Mammary epithelial cell (primary cell): ENCODE measurements around the gene GAB2.

Experiments used
- CTCF ChIP-seq, 2 donors: IDR thresholded peaks in 1 of 2; conservative IDR thresholded peaks in 1 of 2; 2 replicates each; pipeline ENCODE4 v1.5.1; 2011 to 2012; ENCODE audit warnings: inconsistent platforms in 2 of 2, low read length in 2 of 2, mild to moderate bottlenecking in 2 of 2, control low read depth in 1 of 2, low read depth in 1 of 2; ENCODE audit not compliant: insufficient read depth in 1 of 2; ENCODE audit errors: extremely low read depth in 1 of 2
- EZH2 ChIP-seq: IDR thresholded peaks from 2 replicates; pipeline ENCODE4 v1.6.1; 2012; ENCODE audit warnings: low read length, inconsistent platforms, borderline replicate concordance

DNA sequence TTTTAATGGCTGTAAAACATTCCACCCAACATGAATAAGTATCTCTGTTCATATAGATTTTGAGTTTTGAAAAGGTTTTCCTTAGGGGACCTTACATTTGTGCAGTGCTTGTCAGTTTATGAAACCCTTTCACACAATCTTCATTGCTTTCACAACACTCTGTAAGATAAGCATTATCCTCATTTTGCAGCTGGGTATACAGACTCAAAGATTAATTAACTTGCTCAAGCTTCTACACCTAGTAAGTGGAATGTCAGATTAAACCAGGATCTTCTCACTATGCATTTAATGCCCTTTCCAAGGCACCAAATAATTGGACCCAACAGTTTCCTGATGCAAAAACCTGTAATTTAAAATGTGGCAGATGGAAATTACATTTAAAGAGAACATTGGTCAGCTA lies 11.6 kb upstream of the GAB2 start:
- TF ChIP-seq CTCF (conservative IDR thresholded peaks at IDR 0.05 in 1 of 2, IDR thresholded peaks at IDR 0.05 in 1 of 2; ENCODE audit: extremely low read depth in 1 of 2, insufficient read depth in 1 of 2, low read depth in 1 of 2, low read length in 2 of 2): no peak
- no peak for TF ChIP-seq EZH2
